DOHH2 (cell line): ENCODE results near the gene ONECUT2.
"Not testable (repeated sequence)": the region's sequence is repeated elsewhere in the genome, so short reads cannot be mapped to it uniquely, and the experiment has no call there.

Experiments used
- EZH2phosphoT487 ChIP-seq: fragments of 200-600 bp; sonication (generic); IDR thresholded peaks from 2 replicates; pipeline ENCODE4 v1.6.1; 2017; ENCODE audit warnings: borderline replicate concordance, mild to moderate bottlenecking, antibody characterized with exemption, low read length, moderate library complexity, mixed read lengths
- TF ChIP-seq, protein P1 (sequence below): fragments of 200-600 bp; sonication (generic); IDR thresholded peaks from one replicate; pipeline ENCODE4 v1.5.1; 2014; ENCODE audit warnings: antibody characterized with exemption, mild to moderate bottlenecking, low read depth, low read length; ENCODE audit not compliant: poor library complexity, severe bottlenecking

DNA sequence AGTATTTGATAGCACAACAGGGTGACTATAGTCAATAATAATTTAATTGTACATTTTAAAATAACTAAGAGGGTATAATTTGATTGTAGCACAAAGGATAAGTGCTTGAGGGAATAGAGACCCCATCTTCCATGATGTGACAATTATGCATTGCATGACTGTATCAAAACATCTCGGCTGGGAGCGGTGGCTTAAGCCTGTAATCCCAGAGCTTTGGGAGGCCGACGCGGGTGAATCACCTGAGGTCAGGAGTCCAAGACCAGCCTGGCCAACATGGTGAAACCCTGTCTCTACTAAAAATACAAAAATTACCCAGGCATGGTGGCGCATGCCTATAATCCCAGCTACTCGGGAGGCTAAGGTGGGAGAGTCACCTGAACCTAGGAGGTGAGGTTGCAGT lies 38.3 kb upstream of the ONECUT2 start:
- TF ChIP-seq, protein P1, sequence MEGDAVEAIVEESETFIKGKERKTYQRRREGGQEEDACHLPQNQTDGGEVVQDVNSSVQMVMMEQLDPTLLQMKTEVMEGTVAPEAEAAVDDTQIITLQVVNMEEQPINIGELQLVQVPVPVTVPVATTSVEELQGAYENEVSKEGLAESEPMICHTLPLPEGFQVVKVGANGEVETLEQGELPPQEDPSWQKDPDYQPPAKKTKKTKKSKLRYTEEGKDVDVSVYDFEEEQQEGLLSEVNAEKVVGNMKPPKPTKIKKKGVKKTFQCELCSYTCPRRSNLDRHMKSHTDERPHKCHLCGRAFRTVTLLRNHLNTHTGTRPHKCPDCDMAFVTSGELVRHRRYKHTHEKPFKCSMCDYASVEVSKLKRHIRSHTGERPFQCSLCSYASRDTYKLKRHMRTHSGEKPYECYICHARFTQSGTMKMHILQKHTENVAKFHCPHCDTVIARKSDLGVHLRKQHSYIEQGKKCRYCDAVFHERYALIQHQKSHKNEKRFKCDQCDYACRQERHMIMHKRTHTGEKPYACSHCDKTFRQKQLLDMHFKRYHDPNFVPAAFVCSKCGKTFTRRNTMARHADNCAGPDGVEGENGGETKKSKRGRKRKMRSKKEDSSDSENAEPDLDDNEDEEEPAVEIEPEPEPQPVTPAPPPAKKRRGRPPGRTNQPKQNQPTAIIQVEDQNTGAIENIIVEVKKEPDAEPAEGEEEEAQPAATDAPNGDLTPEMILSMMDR = not testable (repeated sequence)
- TF ChIP-seq EZH2phosphoT487 = not testable (repeated sequence)
